Caco-2 (cell line): ENCODE results near the gene FNDC3B. TPM values are rescaled to one million over a fixed set of nuclear protein-coding genes. Genes with fewer than 3 reads are reported as not detected.
"Not testable (repeated sequence)": the region's sequence is repeated elsewhere in the genome, so short reads cannot be mapped to it uniquely, and the experiment has no call there.

Experiments used
- BruUV-seq: library from RNA; stranded (reverse); fragments of 400-500 nt; replicated peaks from 2 replicates; lab custom pipeline; 2021; lab: Mats Ljungman, UMichigan
- CTCF ChIA-PET: fragments of 300-600 bp; sonication (Branson Sonifier 250); formaldehyde crosslinking; loops from one replicate; lab custom pipeline; 2022; ENCODE audit warnings: antibody characterized with exemption; lab: Charles Lee
- POLR2A ChIA-PET: fragments of 300-600 bp; sonication (Branson Sonifier 250); formaldehyde crosslinking; loops from one replicate; lab custom pipeline; 2022; ENCODE audit warnings: antibody characterized with exemption; lab: Charles Lee
- DNase-seq, 2 experiments: peaks; one replicate each; pipeline versions ENCODE4 v3.0.0 to v3.0.0-alpha.2; 2020 to 2022
- H3K27me3 ChIP-seq: replicated peaks from 2 replicates; pipeline ENCODE4 v1.6.0; 2011; ENCODE audit warnings: low read length; ENCODE audit not compliant: control insufficient read depth, insufficient read depth
- H3K36me3 ChIP-seq: 2 replicates; pipeline ENCODE4 v1.5.1; 2011; ENCODE audit warnings: low read length; ENCODE audit not compliant: control insufficient read depth, insufficient read depth
- H3K4me1 ChIP-seq: fragments of 250-450 bp; sonication (Bioruptor Pico); 2 replicates; pipeline ENCODE4 v1.5.1; 2020; ENCODE audit warnings: mild to moderate bottlenecking
- H3K4me3 ChIP-seq: 2 replicates; pipeline ENCODE4 v1.5.1; 2011; ENCODE audit warnings: low read depth, mild to moderate bottlenecking, control low read depth, low read length
- H3K9me3 ChIP-seq: fragments of 250-450 bp; sonication (Bioruptor Pico); 2 replicates; pipeline ENCODE4 v1.5.1; 2020; ENCODE audit warnings: mild to moderate bottlenecking, moderate library complexity
- H3K27ac Mint-ChIP-seq: one replicate; pipeline ENCODE4 v1.8.0; 2022; ENCODE audit warnings: mixed read lengths; ENCODE audit not compliant: unreplicated experiment
- H3K27me3 Mint-ChIP-seq: one replicate; pipeline ENCODE4 v1.8.0; 2022; ENCODE audit warnings: mixed read lengths; ENCODE audit not compliant: insufficient read depth, unreplicated experiment
- H3K36me3 Mint-ChIP-seq: one replicate; pipeline ENCODE4 v1.8.0; 2022; ENCODE audit warnings: mild to moderate bottlenecking, mixed read lengths; ENCODE audit not compliant: insufficient read depth, unreplicated experiment
- H3K4me1 Mint-ChIP-seq: one replicate; pipeline ENCODE4 v1.8.0; 2022; ENCODE audit warnings: low read depth, mixed read lengths; ENCODE audit not compliant: unreplicated experiment
- H3K4me3 Mint-ChIP-seq: one replicate; pipeline ENCODE4 v1.8.0; 2022; ENCODE audit warnings: mild to moderate bottlenecking, moderate library complexity, mixed read lengths; ENCODE audit not compliant: unreplicated experiment
- H3K9me3 Mint-ChIP-seq: one replicate; pipeline ENCODE4 v1.8.0; 2022; ENCODE audit warnings: mixed read lengths; ENCODE audit not compliant: unreplicated experiment
- CTCF ChIP-seq, 2 experiments: fragments of 200-600 bp in 1 of 2; IDR thresholded peaks; 1 replicate in 1 of 2; 2 replicates in 1 of 2; pipeline versions ENCODE4 v1.5.1 to v1.8.0; 2011 to 2022; ENCODE audit warnings: antibody characterized with exemption in 1 of 2, control low read depth in 1 of 2, inconsistent platforms in 1 of 2, low read depth in 1 of 2, low read length in 1 of 2, mild to moderate bottlenecking in 1 of 2, moderate library complexity in 1 of 2; ENCODE audit not compliant: insufficient read depth in 1 of 2, severe bottlenecking in 1 of 2, unreplicated experiment in 1 of 2
- intact Hi-C: fragments of 100-400 bp; cut with micrococcal nuclease; formaldehyde crosslinking; loops from one replicate; pipeline ENCODE4 v1.10.0; 2022; ENCODE audit not compliant: unreplicated experiment
- total RNA-seq: library from RNA; stranded (reverse); gene quantifications from 2 replicates; pipeline ENCODE4 v1.2.3, GENCODE V29; 2022

FNDC3B gene
- total RNA-seq, 1 experiment from 2014 or later = 59.8 TPM

- Histone ChIP-seq H3K36me3 (no peaks in the 10 kb centered on the region), H3K4me3 (no peak overlapping the region), H3K4me1 (no peaks in the 10 kb centered on the region), H3K27me3 (no peaks in the 10 kb centered on the region), H3K9me3 (peaks cover 3% of the 10 kb centered on the region; the same call in 1 of the 2 replicates)
- H3K36me3 Mint-ChIP-seq = peaks cover 6% of the 10 kb centered on the region
- TF ChIP-seq CTCF (IDR thresholded peaks at IDR 0.05; ENCODE audit: insufficient read depth in 1 of 2, low read depth in 1 of 2, low read length in 1 of 2, severe bottlenecking in 1 of 2, unreplicated experiment in 1 of 2) = no peak
- peaks cover 28% of the 10 kb centered on the region for H3K9me3 Mint-ChIP-seq
- intact Hi-C loops = no loop called here
- no peak for DNase-seq
- no peak overlapping the region for H3K4me3 Mint-ChIP-seq
- no TSS peak for BruUV-seq
- ChIA-PET POLR2A (no interaction called here), CTCF (no interaction called here)
- H3K27ac Mint-ChIP-seq = no peak overlapping the region
- H3K27me3 Mint-ChIP-seq = no peaks in the 10 kb centered on the region
- H3K4me1 Mint-ChIP-seq = peaks cover 7% of the 10 kb centered on the region
These were observed 44.5 kb upstream of the FNDC3B start for GRCh38 chr3:171994646-171995428.

GRCh38 chr3:171995486-171995885, 43.9 kb upstream of the FNDC3B start:
- ChIA-PET CTCF (no interaction called here), POLR2A (no interaction called here)
- BruUV-seq = no TSS peak
- DNase-seq = no peak
- intact Hi-C loops = no loop called here
- H3K9me3 ChIP-seq = peaks cover 3% of the 10 kb centered on the region; the same call in 1 of the 2 replicates
- no peaks in the 10 kb centered on the region for H3K4me1 ChIP-seq
- H3K36me3 ChIP-seq = no peaks in the 10 kb centered on the region
- no peak for TF ChIP-seq CTCF (IDR thresholded peaks at IDR 0.05; ENCODE audit: insufficient read depth in 1 of 2, low read depth in 1 of 2, low read length in 1 of 2, severe bottlenecking in 1 of 2, unreplicated experiment in 1 of 2)
- Mint-ChIP-seq H3K9me3 (peaks cover 22% of the 10 kb centered on the region), H3K36me3 (peaks cover 6% of the 10 kb centered on the region), H3K27me3 (no peaks in the 10 kb centered on the region), H3K27ac (no peak overlapping the region), H3K4me1 (peaks cover 7% of the 10 kb centered on the region), H3K4me3 (no peak overlapping the region)
- H3K4me3 ChIP-seq = no peak overlapping the region
- H3K27me3 ChIP-seq = no peaks in the 10 kb centered on the region

GRCh38 chr3:171996178-171996817, 43.1 kb upstream of the FNDC3B start:
- Histone ChIP-seq H3K27me3 (no peaks in the 10 kb centered on the region), H3K4me3 (no peak overlapping the region), H3K9me3 (peaks cover 3% of the 10 kb centered on the region; the same call in 1 of the 2 replicates), H3K36me3 (no peaks in the 10 kb centered on the region), H3K4me1 (no peaks in the 10 kb centered on the region)
- no TSS peak for BruUV-seq
- Mint-ChIP-seq H3K9me3 (peaks cover 21% of the 10 kb centered on the region), H3K4me3 (no peak overlapping the region), H3K36me3 (peaks cover 6% of the 10 kb centered on the region), H3K4me1 (peaks cover 7% of the 10 kb centered on the region), H3K27me3 (no peaks in the 10 kb centered on the region), H3K27ac (no peak overlapping the region)
- intact Hi-C loops = no loop called here
- TF ChIP-seq CTCF (IDR thresholded peaks at IDR 0.05; ENCODE audit: insufficient read depth in 1 of 2, low read depth in 1 of 2, low read length in 1 of 2, severe bottlenecking in 1 of 2, unreplicated experiment in 1 of 2) = no peak
- CTCF ChIA-PET = no interaction called here
- no peak for DNase-seq
- POLR2A ChIA-PET = no interaction called here

GRCh38 chr3:171998731-171999130, 40.6 kb upstream of the FNDC3B start:
- H3K4me1 ChIP-seq, H3K4me1 Mint-ChIP-seq, intact Hi-C loops, H3K4me3 Mint-ChIP-seq, DNase-seq, CTCF ChIA-PET, H3K36me3 ChIP-seq, H3K27ac Mint-ChIP-seq, H3K27me3 Mint-ChIP-seq, POLR2A ChIA-PET, BruUV-seq, H3K27me3 ChIP-seq, H3K36me3 Mint-ChIP-seq, H3K4me3 ChIP-seq, H3K9me3 ChIP-seq: not testable (repeated sequence)
- H3K9me3 Mint-ChIP-seq = peaks cover 21% of the 10 kb centered on the region

- Mint-ChIP-seq H3K9me3 (peaks cover 17% of the 10 kb centered on the region), H3K36me3 (peaks cover 11% of the 10 kb centered on the region)
- H3K27me3 Mint-ChIP-seq, H3K4me1 Mint-ChIP-seq, intact Hi-C loops, BruUV-seq, H3K27me3 ChIP-seq, H3K36me3 ChIP-seq, POLR2A ChIA-PET, H3K27ac Mint-ChIP-seq, H3K9me3 ChIP-seq, DNase-seq, CTCF ChIA-PET, H3K4me3 Mint-ChIP-seq, H3K4me3 ChIP-seq, H3K4me1 ChIP-seq: not testable (repeated sequence)
These were observed 37.8 kb upstream of the FNDC3B start for GRCh38 chr3:172001616-172002015.
